ENCODE results near the gene WNT5A.

DNA sequence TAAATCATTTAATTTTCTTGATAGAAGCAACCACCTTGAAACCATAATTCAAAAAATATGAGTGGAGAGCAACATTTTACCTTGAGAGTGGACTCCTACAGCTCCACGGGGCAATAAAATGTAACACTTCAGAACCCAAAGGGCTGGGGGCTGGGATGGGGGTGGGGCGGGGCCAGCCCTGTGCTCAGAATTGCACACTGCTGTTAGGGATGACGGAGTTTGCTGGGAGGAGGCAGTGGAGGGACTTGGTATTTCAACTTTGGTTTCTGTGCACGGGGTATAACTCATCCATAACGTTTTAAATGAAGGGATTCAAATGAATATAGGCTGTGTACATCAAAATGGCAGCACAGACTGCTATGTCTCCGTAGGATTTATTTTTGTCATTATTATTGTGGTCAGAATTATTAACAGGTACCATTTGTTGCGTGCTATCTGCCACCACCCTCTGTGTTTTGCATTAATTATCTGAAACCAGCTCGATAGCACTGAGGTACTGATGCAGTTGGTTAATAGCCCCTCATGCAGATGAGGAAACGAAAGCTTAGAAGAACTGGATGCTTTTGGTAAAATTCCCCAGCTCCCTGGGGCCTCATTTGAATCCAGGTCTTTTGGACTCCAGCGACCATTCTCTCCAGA, 29.4 kb upstream of the WNT5A start:
- TF ChIP-seq, protein P1, sequence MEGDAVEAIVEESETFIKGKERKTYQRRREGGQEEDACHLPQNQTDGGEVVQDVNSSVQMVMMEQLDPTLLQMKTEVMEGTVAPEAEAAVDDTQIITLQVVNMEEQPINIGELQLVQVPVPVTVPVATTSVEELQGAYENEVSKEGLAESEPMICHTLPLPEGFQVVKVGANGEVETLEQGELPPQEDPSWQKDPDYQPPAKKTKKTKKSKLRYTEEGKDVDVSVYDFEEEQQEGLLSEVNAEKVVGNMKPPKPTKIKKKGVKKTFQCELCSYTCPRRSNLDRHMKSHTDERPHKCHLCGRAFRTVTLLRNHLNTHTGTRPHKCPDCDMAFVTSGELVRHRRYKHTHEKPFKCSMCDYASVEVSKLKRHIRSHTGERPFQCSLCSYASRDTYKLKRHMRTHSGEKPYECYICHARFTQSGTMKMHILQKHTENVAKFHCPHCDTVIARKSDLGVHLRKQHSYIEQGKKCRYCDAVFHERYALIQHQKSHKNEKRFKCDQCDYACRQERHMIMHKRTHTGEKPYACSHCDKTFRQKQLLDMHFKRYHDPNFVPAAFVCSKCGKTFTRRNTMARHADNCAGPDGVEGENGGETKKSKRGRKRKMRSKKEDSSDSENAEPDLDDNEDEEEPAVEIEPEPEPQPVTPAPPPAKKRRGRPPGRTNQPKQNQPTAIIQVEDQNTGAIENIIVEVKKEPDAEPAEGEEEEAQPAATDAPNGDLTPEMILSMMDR (IDR thresholded peaks at IDR 0.05; ENCODE audit: low read length) = no peak
- TF ChIP-seq EZH2 (IDR thresholded peaks at IDR 0.05; ENCODE audit: borderline replicate concordance, low read length) = no peak

Measured in OCI-LY1 (cell line).